WTC11 (cell line): Measurements from ENCODE around the gene PLCG2. TPM values are rescaled to one million over a fixed set of nuclear protein-coding genes. Genes with fewer than 3 reads are reported as not detected.

Experiments
- ATAC-seq: fragments of 200-7000 bp; cut with Tn5 transposase; 2 replicates; pipeline ENCODE4 v1.10.0; 2021; ENCODE audit warnings: mild to moderate bottlenecking, moderate library complexity
- CTCF ChIA-PET: fragments of 300-600 bp; sonication (Branson Sonifier 250); formaldehyde crosslinking; loops from one replicate; lab custom pipeline; 2021; ENCODE audit warnings: antibody characterized with exemption; lab: Charles Lee
- POLR2A ChIA-PET: fragments of 350-600 bp; sonication (Branson Sonifier 250); formaldehyde crosslinking; loops from one replicate; lab custom pipeline; 2021; ENCODE audit warnings: antibody characterized with exemption; lab: Charles Lee
- DNase-seq: peaks from one replicate; pipeline ENCODE4 v3.0.0; 2021; ENCODE audit warnings: low spot score
- H3K27ac Mint-ChIP-seq: 2 replicates; pipeline ENCODE4 v1.8.0; 2021; ENCODE audit warnings: mixed read lengths
- H3K27me3 Mint-ChIP-seq: 2 replicates; pipeline ENCODE4 v1.8.0; 2021; ENCODE audit warnings: low read depth, mild to moderate bottlenecking, moderate library complexity, mixed read lengths
- H3K36me3 Mint-ChIP-seq: 2 replicates; pipeline ENCODE4 v1.8.0; 2021; ENCODE audit warnings: mixed read lengths
- H3K4me1 Mint-ChIP-seq: 2 replicates; pipeline ENCODE4 v1.8.0; 2022; ENCODE audit warnings: mixed read lengths
- H3K4me3 Mint-ChIP-seq: 2 replicates; pipeline ENCODE4 v1.8.0; 2021; ENCODE audit warnings: mild to moderate bottlenecking, moderate library complexity, mixed read lengths
- H3K9me3 Mint-ChIP-seq: 2 replicates; pipeline ENCODE4 v1.8.0; 2021; ENCODE audit warnings: mixed read lengths
- ATF2 ChIP-seq: sonication (generic); formaldehyde crosslinking; IDR thresholded peaks from 2 replicates; pipeline ENCODE4 v1.8.1; 2022; ENCODE audit warnings: low read depth, missing genetic modification reagents, borderline replicate concordance
- CREM ChIP-seq: sonication (generic); formaldehyde crosslinking; IDR thresholded peaks from 2 replicates; pipeline ENCODE4 v1.8.1; 2022; ENCODE audit warnings: mild to moderate bottlenecking, missing genetic modification reagents, moderate library complexity
- E2F5 ChIP-seq: sonication (generic); formaldehyde crosslinking; IDR thresholded peaks from 2 replicates; pipeline ENCODE4 v1.8.1; 2022; ENCODE audit warnings: mild to moderate bottlenecking, moderate library complexity, missing genetic modification reagents
- ELF4 ChIP-seq: sonication (generic); formaldehyde crosslinking; IDR thresholded peaks from 2 replicates; pipeline ENCODE4 v1.8.1; 2022; ENCODE audit warnings: low read depth, mild to moderate bottlenecking, moderate library complexity, missing genetic modification reagents
- GRHL2 ChIP-seq: fragments of 250-450 bp; sonication (Bioruptor Pico); IDR thresholded peaks from 2 replicates; pipeline ENCODE4 v1.8.0; 2022; ENCODE audit warnings: mild to moderate bottlenecking, moderate library complexity; ENCODE audit not compliant: insufficient replicate concordance, severe bottlenecking
- HMGA2 ChIP-seq: fragments of 250-450 bp; sonication (Bioruptor Pico); IDR thresholded peaks from 2 replicates; pipeline ENCODE4 v1.4.0; 2021; ENCODE audit warnings: mild to moderate bottlenecking, moderate library complexity
- MYBL2 ChIP-seq: sonication (generic); formaldehyde crosslinking; IDR thresholded peaks from 2 replicates; pipeline ENCODE4 v1.8.1; 2023; ENCODE audit warnings: mild to moderate bottlenecking, moderate library complexity, missing genetic modification reagents
- NFATC4 ChIP-seq: fragments of 250-450 bp; sonication (Bioruptor Pico); IDR thresholded peaks from 2 replicates; pipeline ENCODE4 v1.9.0; 2021; ENCODE audit warnings: mild to moderate bottlenecking
- NR1H2 ChIP-seq: sonication (generic); formaldehyde crosslinking; IDR thresholded peaks from 2 replicates; pipeline ENCODE4 v1.9.0; 2021; ENCODE audit warnings: mild to moderate bottlenecking, moderate library complexity, missing genetic modification reagents
- NR2C2 ChIP-seq: sonication (generic); formaldehyde crosslinking; IDR thresholded peaks from 2 replicates; pipeline ENCODE4 v1.8.0; 2022; ENCODE audit warnings: mild to moderate bottlenecking, missing genetic modification reagents
- NR3C1 ChIP-seq: sonication (generic); formaldehyde crosslinking; conservative IDR thresholded peaks from 2 replicates; pipeline ENCODE4 v1.8.1; 2023; ENCODE audit warnings: low read depth, mild to moderate bottlenecking, missing genetic modification reagents
- RELA ChIP-seq: sonication (generic); formaldehyde crosslinking; IDR thresholded peaks from 2 replicates; pipeline ENCODE4 v1.8.1; 2022; ENCODE audit warnings: missing genetic modification reagents, mild to moderate bottlenecking, borderline replicate concordance
- RORB ChIP-seq: fragments of 250-450 bp; sonication (Bioruptor Pico); IDR thresholded peaks from 2 replicates; pipeline ENCODE4 v1.9.0; 2021; ENCODE audit warnings: mild to moderate bottlenecking
- SP1 ChIP-seq: sonication (generic); formaldehyde crosslinking; conservative IDR thresholded peaks from 2 replicates; pipeline ENCODE4 v1.8.1; 2022; ENCODE audit warnings: missing genetic modification reagents
- ZNF121 ChIP-seq: sonication (generic); formaldehyde crosslinking; IDR thresholded peaks from 2 replicates; pipeline ENCODE4 v1.8.0; 2023; ENCODE audit warnings: missing genetic modification reagents
- ZNF219 ChIP-seq: sonication (generic); formaldehyde crosslinking; IDR thresholded peaks from 2 replicates; pipeline ENCODE4 v1.8.0; 2023; ENCODE audit warnings: missing genetic modification reagents, mild to moderate bottlenecking, borderline replicate concordance
- ZNF232 ChIP-seq: sonication (generic); formaldehyde crosslinking; IDR thresholded peaks from 2 replicates; pipeline ENCODE4 v1.8.0; 2022; ENCODE audit warnings: mild to moderate bottlenecking, missing genetic modification reagents
- ZNF263 ChIP-seq: sonication (generic); formaldehyde crosslinking; IDR thresholded peaks from 2 replicates; pipeline ENCODE4 v1.8.1; 2022; ENCODE audit warnings: low read depth, mild to moderate bottlenecking, moderate library complexity, missing genetic modification reagents
- total RNA-seq: library from RNA; stranded (reverse); gene quantifications from 3 replicates; pipeline ENCODE4 v1.2.3, GENCODE V29; 2021
- TF ChIP-seq, protein P1 (sequence below): sonication (generic); formaldehyde crosslinking; conservative IDR thresholded peaks from 2 replicates; pipeline ENCODE4 v1.8.1; 2022; ENCODE audit warnings: mild to moderate bottlenecking, missing genetic modification reagents
- TF ChIP-seq, protein P2 (sequence below): fragments of 200-600 bp; IDR thresholded peaks from 2 replicates; pipeline ENCODE4 v1.8.0; 2022; ENCODE audit warnings: antibody characterized with exemption
- TF ChIP-seq, protein P3 (sequence below): fragments of 250-450 bp; sonication (Bioruptor Pico); IDR thresholded peaks from 2 replicates; pipeline ENCODE4 v2.1.2; 2022; ENCODE audit warnings: mild to moderate bottlenecking, moderate library complexity
- TF ChIP-seq, protein P4 (sequence below): sonication (generic); formaldehyde crosslinking; IDR thresholded peaks from 2 replicates; pipeline ENCODE4 v1.8.1; 2023; ENCODE audit warnings: mild to moderate bottlenecking, missing genetic modification reagents, moderate library complexity

PLCG2 gene
- total RNA-seq, 1 experiment from 2014 or later = 7.0 TPM

- TF ChIP-seq, protein P1, sequence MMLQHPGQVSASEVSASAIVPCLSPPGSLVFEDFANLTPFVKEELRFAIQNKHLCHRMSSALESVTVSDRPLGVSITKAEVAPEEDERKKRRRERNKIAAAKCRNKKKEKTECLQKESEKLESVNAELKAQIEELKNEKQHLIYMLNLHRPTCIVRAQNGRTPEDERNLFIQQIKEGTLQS (CRISPR knock-in tag) = no peak
- TF ChIP-seq ATF2 (CRISPR knock-in tag) = no peak
These were observed 99.4 kb downstream of the PLCG2 start (continued) for GRCh38 chr16:81878529-81878928.

DNA sequence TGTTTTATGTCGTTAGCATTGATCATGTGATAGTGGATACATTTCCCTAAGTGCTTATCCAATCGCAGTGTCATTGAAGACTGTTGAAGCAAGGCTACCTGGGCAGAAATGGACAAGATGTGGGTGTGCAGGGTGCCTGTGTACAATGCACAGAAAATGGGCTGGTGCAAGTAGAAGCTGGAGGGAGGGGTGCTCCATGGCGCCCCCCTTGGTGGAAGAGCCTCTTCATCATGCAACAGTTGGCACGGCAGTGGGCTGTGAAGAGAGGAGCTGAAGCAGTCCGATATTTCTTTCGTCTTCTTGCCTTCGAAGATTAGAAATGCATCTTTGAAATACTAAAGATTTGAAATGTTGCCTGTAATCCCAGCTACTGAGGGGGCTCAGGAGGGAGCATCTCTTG lies 100.5 kb downstream of the PLCG2 start:
- H3K4me3 Mint-ChIP-seq = no peak overlapping the region
- H3K4me1 Mint-ChIP-seq = peaks cover 24% of the 10 kb centered on the region
- ATAC-seq (peak; percentile 74), DNase-seq (peak; percentile 68)
- H3K27me3 Mint-ChIP-seq = no peaks in the 10 kb centered on the region
- no peak overlapping the region for H3K27ac Mint-ChIP-seq
- no peaks in the 10 kb centered on the region for H3K36me3 Mint-ChIP-seq
- POLR2A ChIA-PET = no interaction called here
- TF ChIP-seq, protein P2, sequence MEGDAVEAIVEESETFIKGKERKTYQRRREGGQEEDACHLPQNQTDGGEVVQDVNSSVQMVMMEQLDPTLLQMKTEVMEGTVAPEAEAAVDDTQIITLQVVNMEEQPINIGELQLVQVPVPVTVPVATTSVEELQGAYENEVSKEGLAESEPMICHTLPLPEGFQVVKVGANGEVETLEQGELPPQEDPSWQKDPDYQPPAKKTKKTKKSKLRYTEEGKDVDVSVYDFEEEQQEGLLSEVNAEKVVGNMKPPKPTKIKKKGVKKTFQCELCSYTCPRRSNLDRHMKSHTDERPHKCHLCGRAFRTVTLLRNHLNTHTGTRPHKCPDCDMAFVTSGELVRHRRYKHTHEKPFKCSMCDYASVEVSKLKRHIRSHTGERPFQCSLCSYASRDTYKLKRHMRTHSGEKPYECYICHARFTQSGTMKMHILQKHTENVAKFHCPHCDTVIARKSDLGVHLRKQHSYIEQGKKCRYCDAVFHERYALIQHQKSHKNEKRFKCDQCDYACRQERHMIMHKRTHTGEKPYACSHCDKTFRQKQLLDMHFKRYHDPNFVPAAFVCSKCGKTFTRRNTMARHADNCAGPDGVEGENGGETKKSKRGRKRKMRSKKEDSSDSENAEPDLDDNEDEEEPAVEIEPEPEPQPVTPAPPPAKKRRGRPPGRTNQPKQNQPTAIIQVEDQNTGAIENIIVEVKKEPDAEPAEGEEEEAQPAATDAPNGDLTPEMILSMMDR = peak; percentile 83
- no peak for TF ChIP-seq ZNF121 (CRISPR knock-in tag)
- CTCF ChIA-PET = interaction anchor here (0.6 to 2.2 kb wide), 51 partner anchors 9 to 802 kb away, joined by 3 to 36 read pairs (median 4); partner anchors contain the start of gene PLCG2
- no peaks in the 10 kb centered on the region for H3K9me3 Mint-ChIP-seq

DNA sequence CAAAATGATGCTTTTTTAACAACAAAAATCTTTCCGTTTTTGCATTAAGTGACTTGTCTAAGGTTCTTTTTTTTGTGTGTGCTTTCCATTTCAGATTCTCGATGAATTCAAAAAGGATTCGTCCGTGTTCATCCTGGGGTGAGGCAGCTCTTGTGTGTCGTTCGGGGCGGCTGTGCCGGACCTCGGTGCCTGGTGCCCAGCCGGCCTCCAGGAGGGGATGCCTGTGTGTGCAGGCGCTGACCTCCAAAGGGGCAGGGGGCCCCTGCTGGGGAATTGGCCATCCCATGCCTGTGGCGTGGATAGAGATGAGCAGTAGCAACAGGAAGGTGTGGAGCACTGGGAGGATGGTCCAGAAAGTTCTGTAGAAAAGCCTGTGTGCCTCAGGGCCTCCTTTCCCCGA lies 101.7 kb downstream of the PLCG2 start:
- ChIA-PET CTCF (interaction anchor here (1.4 to 1.9 kb wide), 2 partner anchors 54 to 132 kb away, joined by 6 to 12 read pairs; no protein-coding TSS in a partner anchor), POLR2A (no interaction called here)
- H3K36me3 Mint-ChIP-seq = no peaks in the 10 kb centered on the region
- no peaks in the 10 kb centered on the region for H3K9me3 Mint-ChIP-seq
- no peak overlapping the region for H3K4me3 Mint-ChIP-seq
- no peak for TF ChIP-seq NR2C2 (CRISPR knock-in tag)
- no peak for TF ChIP-seq NR1H2 (CRISPR knock-in tag)
- no peak for TF ChIP-seq HMGA2
- TF ChIP-seq RORB = no peak
- no peak for TF ChIP-seq ZNF121 (CRISPR knock-in tag)
- no peak for TF ChIP-seq ELF4
- no peak for TF ChIP-seq ZNF219
- TF ChIP-seq, protein P3, sequence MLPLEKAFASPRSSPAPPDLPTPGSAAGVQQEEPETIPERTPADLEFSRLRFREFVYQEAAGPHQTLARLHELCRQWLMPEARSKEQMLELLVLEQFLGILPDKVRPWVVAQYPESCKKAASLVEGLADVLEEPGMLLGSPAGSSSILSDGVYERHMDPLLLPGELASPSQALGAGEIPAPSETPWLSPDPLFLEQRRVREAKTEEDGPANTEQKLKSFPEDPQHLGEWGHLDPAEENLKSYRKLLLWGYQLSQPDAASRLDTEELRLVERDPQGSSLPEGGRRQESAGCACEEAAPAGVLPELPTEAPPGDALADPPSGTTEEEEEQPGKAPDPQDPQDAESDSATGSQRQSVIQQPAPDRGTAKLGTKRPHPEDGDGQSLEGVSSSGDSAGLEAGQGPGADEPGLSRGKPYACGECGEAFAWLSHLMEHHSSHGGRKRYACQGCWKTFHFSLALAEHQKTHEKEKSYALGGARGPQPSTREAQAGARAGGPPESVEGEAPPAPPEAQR (CRISPR knock-in tag) = no peak
- no peak for TF ChIP-seq MYBL2 (CRISPR knock-in tag)
- TF ChIP-seq RELA = no peak
- TF ChIP-seq E2F5 (CRISPR knock-in tag) = no peak
- TF ChIP-seq NFATC4 = no peak
- TF ChIP-seq CREM (CRISPR knock-in tag) = no peak
- no peak for TF ChIP-seq ZNF263 (CRISPR knock-in tag)
- TF ChIP-seq, protein P4, sequence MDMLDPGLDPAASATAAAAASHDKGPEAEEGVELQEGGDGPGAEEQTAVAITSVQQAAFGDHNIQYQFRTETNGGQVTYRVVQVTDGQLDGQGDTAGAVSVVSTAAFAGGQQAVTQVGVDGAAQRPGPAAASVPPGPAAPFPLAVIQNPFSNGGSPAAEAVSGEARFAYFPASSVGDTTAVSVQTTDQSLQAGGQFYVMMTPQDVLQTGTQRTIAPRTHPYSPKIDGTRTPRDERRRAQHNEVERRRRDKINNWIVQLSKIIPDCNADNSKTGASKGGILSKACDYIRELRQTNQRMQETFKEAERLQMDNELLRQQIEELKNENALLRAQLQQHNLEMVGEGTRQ (CRISPR knock-in tag) = no peak
- TF ChIP-seq SP1 = no peak
- no peak for TF ChIP-seq GRHL2 (CRISPR knock-in tag)
- TF ChIP-seq NR3C1 (CRISPR knock-in tag) = no peak
- TF ChIP-seq ZNF232 (CRISPR knock-in tag) = no peak
- peaks cover 12% of the 10 kb centered on the region for H3K4me1 Mint-ChIP-seq
- H3K27ac Mint-ChIP-seq = no peak overlapping the region
- ATAC-seq (no peak), DNase-seq (no peak)
- no peaks in the 10 kb centered on the region for H3K27me3 Mint-ChIP-seq
